Smooth muscle cell (in vitro differentiated cells): Measurements from ENCODE around the gene FARS2. TPM values are rescaled to one million over a fixed set of nuclear protein-coding genes. Genes with fewer than 3 reads are reported as not detected.

Experiments used
- DNase-seq: peaks from one replicate; lab custom pipeline; 2025; ENCODE audit not compliant: unreplicated experiment; lab: John Stamatoyannopoulos, UW
- H2AFZ ChIP-seq: fragments of 200-600 bp; sonication (generic); 2 replicates; pipeline ENCODE4 v1.6.0; 2016; ENCODE audit warnings: antibody characterized with exemption, low read depth, mild to moderate bottlenecking
- H3F3A ChIP-seq: fragments of 200-600 bp; sonication (generic); 2 replicates; pipeline ENCODE4 v1.6.0; 2017; ENCODE audit warnings: antibody characterized with exemption, low read depth
- H3K27ac ChIP-seq: fragments of 200-600 bp; sonication (generic); 2 replicates; pipeline ENCODE4 v1.5.1; 2016; ENCODE audit warnings: low read depth, mild to moderate bottlenecking
- H3K27me3 ChIP-seq: fragments of 200-600 bp; sonication (generic); 2 replicates; pipeline ENCODE4 v1.6.1; 2016; ENCODE audit warnings: low read depth, mild to moderate bottlenecking
- H3K36me3 ChIP-seq: fragments of 200-600 bp; sonication (generic); 2 replicates; pipeline ENCODE4 v1.5.1; 2016; ENCODE audit warnings: low read depth
- H3K4me1 ChIP-seq: fragments of 200-600 bp; sonication (generic); 2 replicates; pipeline ENCODE4 v1.5.1; 2016; ENCODE audit warnings: low read depth
- H3K4me2 ChIP-seq: fragments of 200-600 bp; sonication (generic); 2 replicates; pipeline ENCODE4 v1.6.0; 2016; ENCODE audit warnings: mild to moderate bottlenecking
- H3K4me3 ChIP-seq: fragments of 200-600 bp; sonication (generic); 2 replicates; pipeline ENCODE4 v1.5.1; 2016; ENCODE audit warnings: mild to moderate bottlenecking
- H3K79me2 ChIP-seq: fragments of 200-600 bp; sonication (generic); 2 replicates; pipeline ENCODE4 v1.6.0; 2016; ENCODE audit warnings: low read depth, mild to moderate bottlenecking
- H3K9ac ChIP-seq: fragments of 200-600 bp; sonication (generic); 2 replicates; pipeline ENCODE4 v1.6.0; 2016; ENCODE audit warnings: low read depth
- H3K9me3 ChIP-seq: fragments of 200-600 bp; sonication (generic); replicated peaks from 2 replicates; pipeline ENCODE4 v1.5.1; 2016; ENCODE audit warnings: low read depth
- H4K20me1 ChIP-seq: fragments of 200-600 bp; sonication (generic); 2 replicates; pipeline ENCODE4 v1.6.0; 2016; ENCODE audit warnings: low read depth
- WGBS: methylation state at CpG from one replicate; pipeline ENCODE4 v1.1.7; 2016; ENCODE audit warnings: low lambda C conversion rate; 5-methylcytosine and 5-hydroxymethylcytosine counted together
- polyA plus RNA-seq: library from polyadenylated mRNA; unstranded; fragments of >200 nt; fragmentation: Nextera tagmentation; extraction: Ambion mirVana; gene quantifications from 2 replicates; pipeline ENCODE4 v1.2.1, GENCODE V29; 2016
- total RNA-seq: library from RNA; depleted of rRNA; stranded (reverse); fragments of >200 nt; gene quantifications from 2 replicates; pipeline ENCODE4 v1.2.3, GENCODE V29; 2014
- TF ChIP-seq, protein P1 (sequence below): fragments of 200-600 bp; sonication (generic); IDR thresholded peaks from 2 replicates; pipeline ENCODE4 v1.5.1; 2017; ENCODE audit warnings: borderline replicate concordance, mild to moderate bottlenecking, antibody characterized with exemption; ENCODE audit not compliant: insufficient read depth, poor library complexity, severe bottlenecking

The FARS2 gene
- total and polyA plus RNA-seq, 2 experiments from 2014 or later = 9.6 to 13.2 TPM

- Histone ChIP-seq H3K4me3 (no peak overlapping the region), H3K9ac (no peak overlapping the region), H3K4me1 (peaks cover 21% of the 10 kb centered on the region), H4K20me1 (peaks cover 8% of the 10 kb centered on the region), H3K36me3 (no peaks in the 10 kb centered on the region), H3K9me3 (no peaks in the 10 kb centered on the region), H3K27me3 (no peaks in the 10 kb centered on the region), H2AFZ (no peak overlapping the region), H3K79me2 (no peaks in the 10 kb centered on the region), H3K27ac (no peak overlapping the region), H3K4me2 (no peak overlapping the region), H3F3A (no peaks in the 10 kb centered on the region)
- WGBS = 96% methylated on average over 3 of the region's 3 CpGs
- TF ChIP-seq, protein P1, sequence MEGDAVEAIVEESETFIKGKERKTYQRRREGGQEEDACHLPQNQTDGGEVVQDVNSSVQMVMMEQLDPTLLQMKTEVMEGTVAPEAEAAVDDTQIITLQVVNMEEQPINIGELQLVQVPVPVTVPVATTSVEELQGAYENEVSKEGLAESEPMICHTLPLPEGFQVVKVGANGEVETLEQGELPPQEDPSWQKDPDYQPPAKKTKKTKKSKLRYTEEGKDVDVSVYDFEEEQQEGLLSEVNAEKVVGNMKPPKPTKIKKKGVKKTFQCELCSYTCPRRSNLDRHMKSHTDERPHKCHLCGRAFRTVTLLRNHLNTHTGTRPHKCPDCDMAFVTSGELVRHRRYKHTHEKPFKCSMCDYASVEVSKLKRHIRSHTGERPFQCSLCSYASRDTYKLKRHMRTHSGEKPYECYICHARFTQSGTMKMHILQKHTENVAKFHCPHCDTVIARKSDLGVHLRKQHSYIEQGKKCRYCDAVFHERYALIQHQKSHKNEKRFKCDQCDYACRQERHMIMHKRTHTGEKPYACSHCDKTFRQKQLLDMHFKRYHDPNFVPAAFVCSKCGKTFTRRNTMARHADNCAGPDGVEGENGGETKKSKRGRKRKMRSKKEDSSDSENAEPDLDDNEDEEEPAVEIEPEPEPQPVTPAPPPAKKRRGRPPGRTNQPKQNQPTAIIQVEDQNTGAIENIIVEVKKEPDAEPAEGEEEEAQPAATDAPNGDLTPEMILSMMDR = no peak
- no peak for DNase-seq
Observed at GRCh38 chr6:5501837-5502236, 240.5 kb downstream of the FARS2 start.

DNA sequence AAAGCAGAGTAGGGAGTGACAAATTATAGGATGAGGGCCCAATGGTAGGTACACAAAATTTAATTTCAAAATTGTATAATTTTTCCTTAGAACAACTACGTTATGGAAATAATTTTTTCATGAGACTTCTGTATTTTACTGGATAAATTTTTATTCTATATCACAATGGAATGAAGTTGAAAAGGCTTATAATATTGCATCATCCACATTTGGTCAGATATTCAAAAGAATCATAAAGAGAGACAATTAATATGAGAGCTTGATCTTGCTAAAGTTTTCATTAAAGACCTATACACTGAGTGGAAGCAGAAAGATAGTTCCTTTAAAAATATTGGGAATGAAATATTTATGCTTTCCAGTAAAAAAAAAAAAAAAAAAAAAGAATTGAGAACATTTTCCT is 242.8 kb downstream of the FARS2 start:
- TF ChIP-seq, protein P1 = no peak
- Histone ChIP-seq H3K27me3 (no peaks in the 10 kb centered on the region), H2AFZ (no peak overlapping the region), H3K9ac (no peak overlapping the region), H3K27ac (no peak overlapping the region), H3K36me3 (no peaks in the 10 kb centered on the region), H3K9me3 (no peaks in the 10 kb centered on the region), H3K79me2 (no peaks in the 10 kb centered on the region), H3K4me2 (no peak overlapping the region), H3F3A (no peaks in the 10 kb centered on the region), H4K20me1 (peaks cover 16% of the 10 kb centered on the region), H3K4me1 (peaks cover 19% of the 10 kb centered on the region), H3K4me3 (no peak overlapping the region)
- WGBS = 100% methylated on average over 1 of the region's 1 CpG
- DNase-seq = no peak

GRCh38 chr6:5506149-5506548 is 244.8 kb downstream of the FARS2 start:
- Histone ChIP-seq H3F3A (peaks cover 2% of the 10 kb centered on the region), H4K20me1 (peaks cover 21% of the 10 kb centered on the region), H3K36me3 (no peaks in the 10 kb centered on the region), H3K4me1 (no peaks in the 10 kb centered on the region), H3K4me2 (no peak overlapping the region), H3K9me3 (no peaks in the 10 kb centered on the region), H3K79me2 (no peaks in the 10 kb centered on the region), H3K27ac (no peak overlapping the region), H3K27me3 (no peaks in the 10 kb centered on the region), H2AFZ (no peak overlapping the region), H3K4me3 (no peak overlapping the region), H3K9ac (no peak overlapping the region)
- WGBS = 84% methylated on average over 4 of the region's 4 CpGs
- no peak for DNase-seq
- TF ChIP-seq, protein P1 = no peak

DNA sequence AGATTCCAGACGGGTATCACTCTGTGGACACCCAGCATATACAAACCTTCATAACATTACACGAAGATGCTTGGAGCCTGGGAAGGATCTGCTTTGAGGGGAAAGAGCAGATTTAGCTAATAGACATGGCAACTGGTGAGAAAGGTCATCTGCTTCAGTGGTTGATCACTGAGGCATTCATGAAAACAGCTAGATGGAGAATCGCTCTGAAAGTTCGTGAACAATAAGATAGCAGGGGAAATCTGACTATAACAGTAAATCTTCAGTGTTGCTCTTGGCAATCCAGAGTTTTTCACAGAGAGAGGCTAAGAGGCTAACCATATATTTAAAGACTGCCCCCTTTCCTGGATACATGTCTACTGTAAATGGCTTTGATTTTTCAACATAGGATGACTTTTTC is 245.3 kb downstream of the FARS2 start:
- Histone ChIP-seq H3K4me1 (no peaks in the 10 kb centered on the region), H4K20me1 (peaks cover 25% of the 10 kb centered on the region), H3K27ac (no peak overlapping the region), H2AFZ (no peak overlapping the region), H3K36me3 (no peaks in the 10 kb centered on the region), H3K9me3 (no peaks in the 10 kb centered on the region), H3K4me3 (no peak overlapping the region), H3K79me2 (no peaks in the 10 kb centered on the region), H3K9ac (no peak overlapping the region), H3K27me3 (no peaks in the 10 kb centered on the region), H3F3A (peaks cover 6% of the 10 kb centered on the region), H3K4me2 (no peak overlapping the region)
- TF ChIP-seq, protein P1 = no peak
- 58% methylated on average over 4 of the region's 4 CpGs for WGBS
- no peak for DNase-seq
